ENCODE measurements around the gene CORIN.
"Not testable (repeated sequence)": the region's sequence is repeated elsewhere in the genome, so short reads cannot be mapped to it uniquely, and the experiment has no call there.

Gene CORIN

DNA sequence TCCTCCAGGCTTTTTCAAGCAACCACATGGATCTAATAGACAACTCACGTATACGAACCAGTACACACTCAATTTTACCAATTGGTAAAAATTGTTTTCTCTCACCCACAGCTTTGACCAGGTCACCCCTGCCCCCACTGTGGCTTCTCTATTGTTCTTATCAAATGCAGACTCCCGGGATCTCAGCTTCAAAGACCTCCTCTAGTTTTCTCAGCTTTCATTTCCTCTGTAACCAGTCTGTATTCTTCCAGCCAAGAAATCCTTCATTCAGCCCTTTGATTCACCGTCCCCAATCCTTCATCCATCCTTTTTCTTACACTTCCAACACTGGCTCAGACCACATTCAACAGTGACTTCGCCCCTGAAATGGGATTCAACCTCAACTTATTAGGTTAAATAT, 120.7 kb downstream of the CORIN start:
- DNase-seq (ENCODE audit: low spot score): no peak
- H3K27ac ChIP-seq: no peak overlapping the region
- no peak overlapping the region for H3K4me3 ChIP-seq
- TF ChIP-seq, protein P1, sequence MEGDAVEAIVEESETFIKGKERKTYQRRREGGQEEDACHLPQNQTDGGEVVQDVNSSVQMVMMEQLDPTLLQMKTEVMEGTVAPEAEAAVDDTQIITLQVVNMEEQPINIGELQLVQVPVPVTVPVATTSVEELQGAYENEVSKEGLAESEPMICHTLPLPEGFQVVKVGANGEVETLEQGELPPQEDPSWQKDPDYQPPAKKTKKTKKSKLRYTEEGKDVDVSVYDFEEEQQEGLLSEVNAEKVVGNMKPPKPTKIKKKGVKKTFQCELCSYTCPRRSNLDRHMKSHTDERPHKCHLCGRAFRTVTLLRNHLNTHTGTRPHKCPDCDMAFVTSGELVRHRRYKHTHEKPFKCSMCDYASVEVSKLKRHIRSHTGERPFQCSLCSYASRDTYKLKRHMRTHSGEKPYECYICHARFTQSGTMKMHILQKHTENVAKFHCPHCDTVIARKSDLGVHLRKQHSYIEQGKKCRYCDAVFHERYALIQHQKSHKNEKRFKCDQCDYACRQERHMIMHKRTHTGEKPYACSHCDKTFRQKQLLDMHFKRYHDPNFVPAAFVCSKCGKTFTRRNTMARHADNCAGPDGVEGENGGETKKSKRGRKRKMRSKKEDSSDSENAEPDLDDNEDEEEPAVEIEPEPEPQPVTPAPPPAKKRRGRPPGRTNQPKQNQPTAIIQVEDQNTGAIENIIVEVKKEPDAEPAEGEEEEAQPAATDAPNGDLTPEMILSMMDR (IDR thresholded peaks at IDR 0.05): no peak

DNA sequence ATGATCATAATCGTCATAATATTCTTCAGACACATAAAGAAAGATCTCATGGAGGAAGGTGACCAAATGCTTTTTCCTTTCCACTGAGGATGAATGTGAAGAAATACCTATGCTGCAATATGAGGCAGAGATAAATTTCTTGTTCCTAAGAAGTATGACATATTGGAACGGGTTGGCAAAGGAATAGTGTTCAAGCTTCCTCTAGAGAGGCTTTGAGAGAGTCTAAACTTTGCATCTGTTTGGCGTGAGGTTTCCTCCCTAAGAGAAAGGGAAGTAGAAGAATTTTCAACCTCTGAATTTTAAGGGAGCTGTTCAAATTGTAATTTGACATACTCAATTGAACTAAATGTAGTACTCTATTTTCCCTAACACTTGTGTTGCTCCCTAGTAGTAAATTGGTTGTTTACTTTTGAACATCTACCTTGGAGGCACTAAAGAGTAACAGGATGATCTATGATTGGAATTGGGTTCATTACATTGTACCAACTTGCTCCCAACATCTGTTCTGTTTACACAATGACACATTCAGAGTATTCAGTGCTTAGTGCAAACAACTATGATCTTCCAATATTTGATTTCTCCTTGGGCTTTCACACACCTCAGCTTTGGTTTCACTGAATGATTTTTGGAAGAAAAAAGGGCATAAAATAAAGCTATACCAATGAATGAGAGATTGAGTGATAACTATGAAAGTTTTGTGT, 122.0 kb downstream of the CORIN start:
- TF ChIP-seq, protein P1 (IDR thresholded peaks at IDR 0.05): no peak
- no peak for DNase-seq (ENCODE audit: low spot score)
- Histone ChIP-seq H3K4me3 (no peak overlapping the region), H3K27ac (no peak overlapping the region)

DNA sequence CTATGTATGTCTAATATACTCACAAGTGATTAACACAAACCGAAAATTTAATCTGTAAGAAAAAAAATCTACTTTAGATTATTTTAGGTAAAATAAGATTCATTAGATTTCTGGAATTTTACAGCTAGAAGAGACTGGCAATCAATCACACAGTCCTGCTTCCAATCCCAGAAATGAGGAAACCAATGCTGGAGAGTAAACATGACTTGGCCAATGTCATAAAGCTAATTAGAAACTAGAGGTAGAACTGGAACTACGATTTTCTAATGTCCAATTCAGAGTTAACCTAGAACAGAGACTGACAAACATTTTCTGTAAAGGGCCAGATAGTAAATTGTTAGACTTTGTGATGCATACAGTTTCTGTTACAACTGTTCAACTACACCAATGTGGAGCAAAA, 123.6 kb downstream of the CORIN start:
- Histone ChIP-seq H3K4me3 (no peak overlapping the region), H3K27ac (no peak overlapping the region)
- DNase-seq (ENCODE audit: low spot score): no peak
- TF ChIP-seq, protein P1 (IDR thresholded peaks at IDR 0.05): no peak

DNA sequence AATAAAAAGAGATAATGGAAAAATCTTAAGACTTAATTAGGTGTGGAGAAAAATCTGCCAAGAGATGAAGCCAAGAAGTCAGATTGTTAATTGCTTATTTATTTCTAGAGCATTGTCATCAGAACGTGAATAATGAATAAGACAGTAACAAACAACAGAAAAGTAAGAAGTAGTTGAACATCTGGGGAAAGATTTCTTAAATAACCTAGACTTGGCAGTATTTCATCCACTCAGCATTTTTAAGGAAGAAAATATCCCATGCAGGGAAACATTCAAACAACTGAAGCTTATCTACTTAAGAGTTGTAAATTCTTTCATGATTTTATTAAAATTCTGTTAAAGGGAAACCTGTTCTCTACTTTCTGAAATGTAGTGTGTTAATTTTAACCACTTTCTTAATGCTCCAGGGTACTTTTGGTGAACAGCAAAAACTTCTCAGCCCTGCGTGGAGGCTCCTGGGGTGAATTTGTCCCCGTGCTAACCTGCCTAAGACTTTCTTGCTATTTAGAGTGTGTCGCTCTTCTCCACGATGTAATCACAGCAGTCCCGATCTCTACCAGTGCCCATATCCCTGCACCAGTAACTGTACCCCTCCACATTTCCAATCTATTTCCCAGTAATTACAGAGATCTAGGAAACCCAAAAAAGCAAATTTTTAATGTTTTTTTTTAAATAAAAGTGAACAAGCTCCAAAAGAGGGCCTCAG, 124.6 kb downstream of the CORIN start:
- H3K4me3 ChIP-seq: no peak overlapping the region
- no peak overlapping the region for H3K27ac ChIP-seq
- DNase-seq (ENCODE audit: low spot score): no peak
- TF ChIP-seq, protein P1 (IDR thresholded peaks at IDR 0.05): no peak

DNA sequence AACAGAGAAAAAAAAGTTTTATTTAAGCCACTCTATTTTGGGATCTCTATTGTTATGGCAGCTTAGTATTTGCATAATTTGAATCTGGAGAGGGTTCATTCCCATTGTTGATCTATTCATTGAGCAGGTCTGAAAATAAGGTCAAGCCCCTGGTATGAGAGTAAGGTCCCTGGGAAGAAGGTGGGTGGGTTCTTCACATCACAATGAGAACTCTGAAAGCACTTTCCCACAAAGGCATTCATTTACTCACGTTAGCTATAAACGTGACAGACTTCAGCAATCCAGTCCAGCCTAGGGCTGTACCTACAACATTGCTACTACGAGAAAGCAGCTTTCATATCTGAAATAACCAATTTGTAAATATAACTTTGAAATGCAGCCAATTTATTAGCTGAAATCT, 126.2 kb downstream of the CORIN start:
- no peak overlapping the region for H3K4me3 ChIP-seq
- DNase-seq (ENCODE audit: low spot score): no peak

DNA sequence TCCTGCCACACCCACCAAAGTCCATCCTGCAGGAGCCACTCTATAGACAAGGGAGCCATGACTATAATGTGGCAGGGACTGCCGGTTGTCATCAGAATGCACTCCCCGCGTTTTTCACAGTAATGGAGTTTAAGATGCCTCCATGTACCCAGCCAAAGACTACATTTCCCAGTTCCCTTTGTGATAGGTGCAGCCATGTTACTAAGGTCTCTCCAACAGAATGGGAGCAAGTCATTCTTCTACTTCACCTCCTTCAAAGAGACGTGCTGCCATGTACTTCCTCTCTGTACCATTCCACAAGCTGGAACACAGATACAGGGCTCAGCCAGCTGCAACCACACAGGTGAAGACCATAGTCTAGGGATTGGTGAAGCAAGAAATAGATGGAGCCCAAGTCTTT, 126.7 kb downstream of the CORIN start:
- H3K27ac ChIP-seq: no peak overlapping the region
- H3K4me3 ChIP-seq: no peak overlapping the region
- DNase-seq (ENCODE audit: low spot score): no peak
- TF ChIP-seq, protein P1 (IDR thresholded peaks at IDR 0.05): no peak

More for the DNA sequence above, 126.2 kb downstream of the CORIN start:
- H3K27ac ChIP-seq: no peak overlapping the region
- TF ChIP-seq, protein P1 (IDR thresholded peaks at IDR 0.05): no peak

DNA sequence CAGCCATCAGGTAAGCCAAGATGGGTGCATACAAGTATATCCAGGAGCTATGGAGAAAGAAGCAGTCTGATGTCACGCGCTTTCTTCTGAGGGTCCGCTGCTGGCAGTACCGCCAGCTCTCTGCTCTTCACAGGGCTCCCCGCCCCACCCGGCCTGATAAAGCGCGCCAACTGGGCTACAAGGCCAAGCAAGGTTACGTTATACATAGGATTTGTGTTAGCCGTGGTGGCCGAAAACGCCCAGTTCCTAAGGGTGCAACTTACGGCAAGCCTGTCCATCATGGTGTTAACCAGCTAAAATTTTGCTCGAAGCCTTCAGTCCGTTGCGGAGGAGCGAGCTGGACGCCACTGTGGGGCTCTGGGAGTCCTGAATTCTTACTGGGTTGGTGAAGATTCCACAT, 131.5 kb downstream of the CORIN start:
- DNase-seq (ENCODE audit: low spot score); H3K4me3 ChIP-seq; H3K27ac ChIP-seq: not testable (repeated sequence)
